Stimulated activated CD8-positive, alpha-beta memory T cell treated with anti-CD3 and anti-CD28 coated beads, Interleukin-7, amount 100 ng/mL, for 1 hour (primary cell): ENCODE measurements around the gene PTPRR.

Source experiments
- DNase-seq, 2 donors: peaks; one replicate each; pipeline ENCODE4 v3.0.0-alpha.2; 2020; ENCODE audit warnings: low read depth in 2 of 2

The PTPRR gene

GRCh38 chr12:70695361-70696023 is 225.0 kb downstream of the PTPRR start:
- DNase-seq = no peak

DNA sequence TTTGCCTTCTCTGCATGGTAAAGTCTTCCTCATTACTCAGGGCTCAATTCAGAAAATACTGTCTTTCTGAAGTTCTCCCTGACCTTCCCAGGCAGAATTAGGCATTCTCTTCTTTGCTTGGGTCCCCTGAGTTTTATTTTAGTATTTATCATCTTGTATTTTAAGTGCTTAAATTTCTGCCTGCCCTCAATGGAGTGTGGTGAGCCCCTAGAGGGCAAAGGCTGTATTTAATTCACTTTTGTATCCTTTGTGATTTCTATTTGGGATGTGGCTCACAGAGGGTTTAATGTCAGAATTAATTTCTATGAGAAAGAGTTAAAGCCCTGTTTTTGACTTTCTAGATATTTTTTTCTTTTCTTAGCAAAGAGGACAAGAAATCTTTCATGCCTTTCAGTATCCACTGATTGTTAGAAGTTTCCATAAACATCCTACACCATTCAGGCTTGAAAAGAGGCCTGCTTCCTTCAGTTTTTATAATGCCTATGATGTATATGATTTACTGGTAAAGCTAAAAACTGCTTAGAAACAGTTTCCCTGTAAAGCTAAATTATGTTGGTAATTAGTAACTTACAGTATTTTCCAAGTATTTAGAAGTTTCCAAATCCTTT is 227.8 kb downstream of the PTPRR start:
- no peak for DNase-seq

GRCh38 chr12:70691018-70691672 is 229.4 kb downstream of the PTPRR start:
- no peak for DNase-seq

- DNase-seq = no peak
These were observed 233.6 kb downstream of the PTPRR start for GRCh38 chr12:70686907-70687306.

DNA sequence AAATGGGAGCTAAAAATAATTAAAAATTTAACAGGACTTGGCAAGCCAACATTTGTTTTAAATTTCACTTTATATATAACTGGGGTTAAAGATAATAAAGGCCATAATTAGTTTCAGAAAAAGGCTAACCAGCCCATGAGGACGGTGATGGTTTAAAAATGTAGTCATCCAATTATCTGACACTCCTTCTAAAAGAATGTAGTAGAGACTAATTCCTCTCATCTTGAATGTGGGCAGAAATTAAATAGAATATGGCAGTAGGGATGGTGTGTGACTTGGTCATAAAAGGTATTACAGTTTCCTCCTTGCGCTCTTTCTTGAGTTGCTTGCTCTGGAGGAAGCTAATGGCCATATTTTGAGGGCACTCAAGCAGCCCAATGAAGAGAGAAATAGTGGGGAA is 234.2 kb downstream of the PTPRR start:
- DNase-seq = no peak

DNA sequence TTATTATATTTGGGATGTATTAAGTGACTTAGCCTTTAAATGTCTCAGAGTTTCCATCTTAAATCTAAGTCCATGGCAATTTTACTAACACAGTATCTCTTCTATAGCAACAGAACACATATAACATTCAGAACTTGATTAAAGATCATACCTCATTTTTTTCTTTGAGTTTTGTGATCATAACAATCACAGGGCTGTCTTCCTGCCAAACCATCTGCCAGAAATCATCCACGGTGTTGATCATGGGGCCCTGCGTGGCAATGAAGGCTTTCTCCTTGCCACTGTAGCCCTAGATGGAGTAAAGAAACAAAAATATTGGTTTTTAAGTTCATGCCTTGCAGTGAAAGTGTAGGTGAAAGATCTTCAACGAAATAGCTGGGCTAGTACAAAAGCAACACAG is 236.6 kb downstream of the PTPRR start:
- no peak for DNase-seq

- no peak for DNase-seq
These were observed 248.8 kb downstream of the PTPRR start for GRCh38 chr12:70671698-70672097.

DNA sequence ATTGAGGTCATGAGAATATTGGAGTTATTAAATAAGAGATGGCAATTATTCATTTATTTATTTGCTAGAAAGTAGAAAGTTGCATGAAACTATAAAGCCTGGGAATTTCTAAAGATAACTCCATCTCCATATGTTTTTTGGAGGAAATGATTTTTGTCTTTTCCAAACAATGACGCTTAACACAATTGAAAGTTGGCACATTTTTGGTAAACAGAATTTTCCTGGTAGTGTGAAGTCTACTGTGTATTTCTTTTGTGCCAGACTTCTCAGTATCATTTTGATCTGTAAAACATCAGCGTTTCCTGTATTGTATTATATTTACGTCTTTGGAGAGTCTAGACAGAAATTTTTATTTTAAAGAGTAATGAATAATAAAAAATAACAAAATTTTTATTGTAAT is 249.6 kb downstream of the PTPRR start:
- DNase-seq = no peak

DNA sequence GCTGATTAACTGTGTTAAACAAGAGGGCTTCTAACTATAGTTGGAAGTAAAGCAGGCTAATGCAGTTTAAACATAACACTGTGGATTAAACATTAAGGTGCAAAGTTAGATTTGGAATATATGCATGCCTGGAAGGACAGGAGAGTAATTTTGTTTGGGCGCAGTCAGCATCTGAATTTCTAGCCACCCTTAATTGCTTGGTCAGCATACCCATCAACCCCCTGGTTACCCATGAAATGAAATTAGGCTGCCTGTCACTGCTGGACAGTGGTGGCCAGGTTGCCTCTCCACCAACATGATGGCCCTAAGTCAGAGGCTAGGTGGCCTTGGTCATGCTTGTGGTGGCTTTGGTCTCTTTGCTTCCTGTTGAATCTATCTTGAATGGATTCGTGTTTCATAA is 253.3 kb downstream of the PTPRR start:
- no peak for DNase-seq

GRCh38 chr12:70666364-70666763 is 254.2 kb downstream of the PTPRR start:
- DNase-seq = no peak

- DNase-seq = no peak
These were observed 256.1 kb downstream of the PTPRR start for GRCh38 chr12:70664465-70664881.

GRCh38 chr12:70663838-70664237 is 256.7 kb downstream of the PTPRR start:
- DNase-seq = no peak

DNA sequence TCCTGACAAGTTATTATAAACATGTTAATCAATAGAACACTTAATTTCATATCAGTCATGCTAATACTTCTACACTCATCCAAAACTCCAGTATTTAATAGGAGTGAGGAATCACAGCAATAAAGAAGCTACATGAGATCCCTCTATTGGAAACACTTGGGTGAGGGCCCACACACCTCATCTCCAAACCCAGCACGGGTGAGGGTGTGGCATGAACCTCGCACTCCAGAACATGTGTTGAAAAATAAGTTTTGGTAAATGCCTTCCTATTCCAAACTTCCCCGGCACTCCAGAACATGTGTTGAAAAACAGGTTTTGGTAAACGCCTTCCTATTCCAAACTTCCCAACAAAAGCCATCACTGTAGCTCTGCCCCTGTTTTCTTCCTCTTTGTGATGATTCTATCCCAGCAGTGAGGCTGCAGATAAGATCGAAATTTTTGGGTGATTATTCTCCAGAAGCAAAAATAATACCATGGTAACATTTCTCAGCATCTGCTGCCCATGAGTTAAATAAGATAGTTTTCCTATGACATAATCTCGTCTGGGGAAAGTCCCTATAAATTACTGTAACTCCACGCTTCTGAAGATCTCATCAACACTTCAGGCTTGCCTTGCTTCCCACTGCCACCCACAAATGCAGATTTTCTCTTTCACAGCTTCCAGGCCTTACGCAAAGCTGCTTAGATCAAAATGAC is 258.9 kb downstream of the PTPRR start:
- no peak for DNase-seq

DNA sequence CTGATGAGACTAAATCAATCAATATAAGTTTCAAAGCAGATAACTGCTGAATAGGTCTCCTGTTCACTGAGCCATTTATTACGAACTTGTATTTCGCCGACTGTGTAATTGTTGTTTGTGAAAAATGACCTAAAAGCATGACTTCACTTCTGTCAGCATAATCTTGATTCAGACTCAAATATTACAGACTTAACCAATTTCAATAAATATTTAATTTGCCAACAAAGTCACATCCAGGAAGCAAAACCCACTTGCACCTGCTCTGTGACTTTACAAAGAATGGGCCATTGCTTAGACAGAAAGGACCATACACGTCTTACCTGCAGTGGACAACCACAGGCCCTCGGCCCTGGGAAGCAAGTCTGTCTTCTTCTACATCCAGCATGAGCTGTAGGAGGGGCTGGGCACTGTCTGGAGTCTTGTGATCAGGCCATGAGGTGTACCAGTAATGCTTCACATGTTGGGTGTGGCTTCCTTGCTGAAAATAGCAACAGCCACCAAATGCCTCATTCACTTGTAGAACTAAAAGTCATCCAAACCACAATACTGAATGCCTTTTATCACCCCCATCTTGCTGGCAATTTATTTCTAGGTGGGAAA is 259.8 kb downstream of the PTPRR start:
- DNase-seq = no peak

- no peak for DNase-seq
These were observed 260.4 kb downstream of the PTPRR start for GRCh38 chr12:70660002-70660604.

GRCh38 chr12:70659077-70659606 is 261.4 kb downstream of the PTPRR start:
- no peak for DNase-seq

- DNase-seq = no peak
These were observed 262.8 kb downstream of the PTPRR start for GRCh38 chr12:70657616-70658286.

- no peak for DNase-seq
These were observed 268.1 kb downstream of the PTPRR start for GRCh38 chr12:70652451-70652850.

GRCh38 chr12:70648831-70649230 is 271.7 kb downstream of the PTPRR start:
- no peak for DNase-seq

- DNase-seq = no peak
These were observed 272.3 kb downstream of the PTPRR start for GRCh38 chr12:70648191-70648590.

GRCh38 chr12:70646850-70647249 is 273.7 kb downstream of the PTPRR start:
- no peak for DNase-seq
